HG02763 (cell line): ENCODE data around the gene WTAP.
"Not testable (repeated sequence)": the region's sequence is repeated elsewhere in the genome, so short reads cannot be mapped to it uniquely, and the experiment has no call there.

Source experiments
- ATAC-seq: cut with Tn5 transposase; IDR thresholded peaks from one replicate; pipeline ENCODE4 v1.9.1; 2021; ENCODE audit warnings: mild to moderate bottlenecking, moderate library complexity; ENCODE audit not compliant: unreplicated experiment

WTAP gene

DNA sequence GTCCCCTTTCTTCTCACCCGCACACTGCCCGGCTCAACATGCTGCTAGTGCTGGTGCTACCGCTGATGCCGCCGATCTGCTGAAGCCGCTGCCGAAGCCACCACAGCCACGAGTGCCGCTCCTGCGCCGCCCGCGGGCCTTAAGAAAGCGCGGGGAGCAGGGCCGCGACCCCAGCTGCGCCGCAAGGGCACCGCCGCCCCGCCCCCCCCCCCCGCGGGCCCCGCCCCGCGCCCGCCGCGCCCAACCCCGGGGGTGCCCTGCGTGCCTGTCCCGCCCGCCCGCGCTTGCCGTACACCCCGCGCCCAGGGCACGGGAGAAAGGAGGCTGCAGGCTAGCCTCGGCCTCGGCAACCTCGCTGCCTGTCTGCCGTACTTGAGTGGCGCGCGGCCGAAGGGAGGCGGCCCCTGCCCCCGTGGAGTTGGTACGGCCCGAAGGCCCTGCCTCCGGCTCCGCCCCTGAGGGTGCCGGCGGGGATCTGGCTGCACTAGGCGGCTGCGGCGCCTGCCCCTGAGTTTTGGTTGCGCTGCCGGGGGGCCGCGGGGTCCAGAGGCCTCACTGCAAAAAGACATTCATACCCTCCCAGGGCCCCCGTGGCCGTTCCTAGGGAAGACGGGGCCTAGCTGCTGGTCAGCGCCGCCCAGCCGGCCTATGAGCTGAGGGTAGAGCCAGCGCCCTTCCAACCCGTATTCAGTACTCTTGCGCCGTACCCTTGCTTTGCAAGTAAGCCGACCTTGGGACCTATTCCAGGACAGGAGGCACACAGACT lies 34.0 kb upstream of the WTAP start, which contains the start of gene SOD2:
TSS of gene SOD2 (minus strand) at position 114 of the 766 bp plus-strand sequence. CDS start at position 40, 74 bp downstream.
- peak; percentile 79 for ATAC-seq

DNA sequence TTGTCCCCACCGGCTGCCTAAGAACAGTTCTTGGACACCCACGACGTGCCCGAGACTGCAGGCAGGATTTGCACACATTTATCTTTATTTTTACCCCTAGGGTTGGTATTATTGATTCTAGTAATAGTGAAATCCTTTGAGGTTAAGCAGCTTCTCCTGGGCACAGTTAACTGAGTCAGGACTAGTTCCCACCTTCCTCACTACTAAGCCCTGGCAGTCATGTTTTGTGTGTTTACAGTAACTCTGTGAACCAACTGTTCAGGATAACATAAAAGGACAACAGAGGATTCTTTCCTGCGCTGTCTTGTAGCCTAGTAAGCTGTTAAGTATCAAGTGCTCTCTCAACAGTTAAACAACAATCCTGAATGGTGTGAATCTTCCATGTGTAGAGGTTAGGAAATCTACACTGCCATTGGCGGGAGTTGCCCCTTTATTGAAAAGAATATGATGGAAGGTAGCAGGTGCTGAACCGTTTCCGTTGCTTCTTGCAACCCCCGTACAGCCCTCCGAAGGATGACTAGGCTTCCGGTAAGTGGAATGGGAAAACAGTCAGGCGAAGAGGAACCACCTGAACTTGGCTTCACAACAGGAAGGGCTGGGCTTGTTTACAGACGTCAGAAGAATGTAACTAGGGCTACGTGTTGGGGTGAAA lies 33.3 kb upstream of the WTAP start:
- no peak for ATAC-seq

DNA sequence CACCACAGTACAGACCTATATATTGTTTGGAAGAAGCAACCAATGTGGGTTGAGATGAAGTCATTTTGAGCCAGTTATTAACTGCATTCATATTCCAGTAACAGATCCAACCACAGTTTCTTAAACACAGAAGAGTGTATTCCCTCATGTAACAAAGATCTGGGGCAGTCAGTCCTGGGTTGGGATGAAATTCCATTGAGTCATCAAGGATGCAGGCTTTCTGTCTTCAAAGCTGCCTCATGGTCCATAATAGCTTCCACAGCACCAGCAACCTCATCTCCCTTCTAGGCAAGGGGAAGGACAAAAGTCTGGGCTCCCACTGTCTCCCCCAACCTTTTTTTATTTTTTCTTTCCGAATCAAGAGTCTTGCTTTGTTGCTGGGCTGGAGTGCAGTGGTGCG lies 31.3 kb upstream of the WTAP start:
- ATAC-seq, result no peak

DNA sequence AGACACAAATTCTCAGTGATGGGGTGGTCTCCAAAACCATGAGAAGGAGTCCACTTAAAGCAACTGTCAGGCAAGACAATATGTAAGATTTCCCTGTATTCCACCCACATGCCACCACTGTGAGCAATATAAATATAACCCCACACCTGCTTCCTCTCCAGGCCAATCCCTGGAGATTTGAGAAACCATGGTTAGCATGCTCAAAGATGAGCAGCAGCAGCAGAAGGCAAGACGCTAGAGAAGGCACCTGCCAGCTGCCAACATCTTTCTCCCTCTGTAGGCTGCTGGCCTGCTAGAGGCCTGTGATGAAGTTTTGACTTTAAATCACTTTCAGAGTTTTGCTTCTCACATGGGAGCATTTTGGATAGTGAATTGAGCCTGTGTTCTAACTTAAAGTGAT lies 26.3 kb upstream of the WTAP start:
- ATAC-seq, result no peak

DNA sequence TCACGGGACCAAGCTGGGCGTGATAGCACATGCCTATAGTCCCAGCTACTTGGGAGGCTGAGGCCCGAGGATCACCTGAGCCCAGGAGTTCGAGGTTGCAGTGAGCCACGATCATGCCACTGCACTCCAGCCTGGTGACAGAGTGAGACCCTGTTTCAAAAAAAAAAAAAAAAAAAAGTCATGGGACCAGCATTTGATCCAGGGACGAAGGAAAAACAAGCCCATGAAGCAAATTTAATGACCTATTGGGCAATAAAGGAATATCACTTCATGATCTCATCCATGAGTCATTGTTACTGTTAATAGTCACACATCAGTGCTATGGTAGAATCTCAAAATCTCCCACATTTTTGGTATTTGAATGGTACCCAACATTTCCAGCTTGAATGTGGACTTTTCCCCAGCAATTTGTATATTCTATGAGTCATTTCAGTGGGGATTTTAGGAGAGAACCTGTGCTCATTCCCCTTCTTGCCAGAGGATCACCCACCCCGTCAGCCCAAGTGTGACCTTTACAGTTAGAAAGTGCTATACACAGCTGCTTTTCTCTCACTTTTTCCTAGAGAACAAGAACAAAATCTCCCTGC lies 25.8 kb upstream of the WTAP start:
- ATAC-seq, result no peak

DNA sequence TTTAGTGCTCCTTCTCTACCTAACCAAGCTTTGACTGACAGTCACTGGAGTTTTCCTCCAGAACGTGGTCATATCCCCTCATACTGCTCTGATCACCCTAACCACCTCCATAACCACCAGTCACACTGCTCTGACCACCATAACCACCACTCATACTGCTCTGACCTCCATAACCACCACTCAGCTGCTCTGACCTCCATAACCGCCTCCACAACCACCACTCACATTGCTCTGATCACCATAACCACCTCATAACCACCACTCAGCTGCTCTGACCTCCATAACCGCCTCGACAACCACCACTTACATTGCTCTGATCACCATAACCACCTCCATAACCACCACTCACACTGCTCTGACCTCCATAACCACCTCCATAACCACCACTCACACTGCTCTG lies 16.7 kb upstream of the WTAP start:
- not testable (repeated sequence) for ATAC-seq

DNA sequence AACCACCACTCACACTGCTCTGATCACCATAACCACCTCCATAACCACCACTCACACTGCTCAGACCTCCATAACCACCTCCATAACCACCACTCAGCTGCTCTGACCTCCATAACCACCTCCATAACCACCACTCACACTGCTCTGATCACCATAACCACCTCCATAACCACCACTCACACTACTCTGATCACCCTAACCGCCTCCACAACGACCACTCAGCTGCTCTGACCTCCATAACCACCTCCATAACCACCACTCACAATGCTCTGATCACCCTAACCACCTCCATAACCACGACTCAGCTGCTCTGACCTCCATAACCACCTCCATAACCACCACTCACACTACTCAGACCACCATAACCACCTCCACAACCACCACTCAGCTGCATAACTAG lies 14.9 kb upstream of the WTAP start:
- ATAC-seq, result not testable (repeated sequence)

DNA sequence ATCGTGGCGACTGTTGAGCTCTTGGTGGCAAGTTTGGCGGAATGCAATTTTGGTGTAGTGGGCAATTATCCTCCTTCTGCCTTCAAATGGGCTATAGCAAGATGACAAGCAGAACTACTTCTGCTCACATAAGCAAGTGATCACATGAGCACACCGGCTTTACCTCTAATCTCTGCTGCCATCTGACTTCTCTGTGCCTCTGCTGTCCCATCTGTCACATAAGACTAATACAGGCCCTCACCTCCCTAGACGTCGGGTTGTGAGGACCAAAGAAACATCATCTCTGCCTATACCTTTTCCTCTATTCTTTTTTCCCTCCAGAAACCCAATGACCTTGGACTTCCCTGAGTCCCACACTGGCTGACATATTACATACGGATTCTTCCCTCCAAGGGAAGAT lies 13.3 kb upstream of the WTAP start:
- ATAC-seq, result no peak

DNA sequence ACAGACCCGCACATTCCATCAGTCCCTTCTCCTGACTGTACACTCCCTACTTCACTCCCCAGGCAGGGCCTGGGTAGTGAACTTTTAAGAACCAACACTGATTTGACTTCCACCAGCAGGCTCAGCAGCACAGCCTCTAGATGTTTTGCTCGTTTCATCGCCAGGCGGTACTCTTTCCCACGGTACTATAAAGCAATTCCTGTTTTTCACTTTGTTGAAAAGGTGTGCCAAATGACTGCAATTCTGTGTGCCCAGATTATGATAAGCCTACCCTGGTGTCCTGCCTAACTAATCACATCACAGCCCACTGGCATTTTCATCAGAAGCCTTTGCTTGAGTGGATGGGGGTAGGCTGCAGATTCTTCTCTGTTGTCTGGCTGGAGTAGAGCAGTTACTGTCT lies 12.9 kb upstream of the WTAP start:
- ATAC-seq, result no peak

DNA sequence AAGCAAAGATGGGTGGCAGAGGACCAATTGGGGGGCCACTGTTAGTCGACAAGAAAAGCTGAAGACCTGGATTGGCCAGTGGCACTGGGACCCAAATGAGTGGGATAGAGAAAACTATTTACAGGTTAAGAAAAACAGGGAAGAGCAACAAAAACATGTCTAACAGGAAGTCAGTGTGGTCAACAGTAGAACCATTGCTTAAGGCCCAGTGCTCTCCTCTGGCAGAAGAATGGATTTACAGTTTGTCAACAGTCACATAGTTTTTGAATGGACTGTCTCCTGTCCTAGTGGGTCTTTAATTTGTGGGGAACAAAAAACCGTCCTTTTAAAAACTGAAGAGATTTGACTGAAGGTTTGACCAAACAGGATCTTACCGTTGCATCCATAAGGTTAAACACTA lies 12.1 kb upstream of the WTAP start:
- ATAC-seq, result no peak

DNA sequence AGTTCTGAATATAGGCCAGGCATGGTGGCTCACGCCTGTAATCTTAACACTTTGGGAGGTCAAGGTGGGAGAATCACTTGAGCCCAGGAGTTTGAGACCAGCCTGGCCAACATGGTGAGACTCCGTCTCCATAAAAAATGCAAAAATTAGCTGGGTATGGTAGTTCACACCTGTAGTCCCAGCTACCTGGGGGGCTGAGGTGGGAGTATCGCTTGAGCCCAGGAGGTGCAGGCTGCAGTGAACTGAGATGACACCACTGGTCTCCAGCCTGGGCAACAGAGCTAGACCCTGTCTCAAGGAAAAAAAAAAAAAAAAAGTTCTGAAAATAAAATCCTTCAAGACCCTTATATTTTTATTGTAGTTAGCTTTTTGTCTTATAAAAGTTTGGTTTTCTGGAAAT lies 11.7 kb upstream of the WTAP start:
- no peak for ATAC-seq

DNA sequence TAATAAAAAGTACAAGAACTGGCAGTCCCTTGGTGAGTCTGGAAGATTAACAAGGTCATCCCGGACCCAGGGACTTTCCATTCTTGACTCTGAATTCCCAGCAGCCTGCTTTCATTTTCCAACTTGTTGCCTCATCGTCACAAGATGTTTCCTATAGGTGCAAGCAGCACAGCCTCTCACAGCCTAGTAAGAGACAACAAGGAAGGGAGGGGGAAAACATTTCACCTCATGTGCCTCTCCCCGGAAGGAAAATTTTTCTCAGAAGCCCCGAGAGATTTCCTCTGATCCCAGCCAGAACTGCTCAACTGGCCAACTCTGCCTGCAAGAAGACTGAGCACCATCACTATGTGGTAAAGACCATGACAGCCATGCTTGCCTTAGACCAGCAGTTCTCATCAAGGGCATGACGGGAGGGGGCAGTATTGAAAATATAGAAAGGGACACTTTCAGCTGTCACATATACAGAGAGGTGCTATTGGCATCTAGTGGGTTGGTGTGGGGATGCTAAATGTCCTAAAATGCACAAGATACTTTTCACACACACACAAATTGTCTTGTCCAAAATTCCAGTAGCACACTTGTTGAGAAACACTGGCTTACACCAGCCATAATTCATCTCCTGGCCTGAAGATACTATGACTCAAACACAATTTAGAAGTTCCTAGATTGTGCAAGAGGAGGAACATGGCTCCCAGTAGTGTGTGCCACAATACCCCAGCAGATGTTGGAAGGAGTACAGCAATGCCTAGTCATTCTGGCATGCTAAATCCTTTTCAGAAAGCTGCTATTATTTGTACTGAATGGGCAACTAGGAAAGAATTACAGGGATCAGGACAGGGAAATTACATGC lies 10.8 kb upstream of the WTAP start:
- ATAC-seq, result no peak

DNA sequence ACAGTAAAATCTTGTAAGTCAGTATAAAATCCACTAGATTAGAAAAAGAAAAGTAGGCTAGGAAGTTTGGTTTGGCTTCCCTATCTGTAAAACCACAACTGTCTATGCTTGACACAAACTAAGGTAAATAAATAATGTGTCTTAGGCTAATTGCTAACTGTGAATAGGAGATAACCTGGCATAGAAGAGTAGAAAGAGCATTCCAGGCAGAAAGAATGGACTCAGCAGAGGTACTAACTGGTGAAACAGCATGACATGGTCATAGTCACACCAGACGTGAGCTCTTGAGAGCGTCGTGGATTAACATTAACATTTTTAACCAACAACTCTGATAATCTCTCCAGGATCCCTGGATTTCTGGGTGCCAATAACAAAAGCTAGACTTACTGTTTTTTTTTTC lies 8.7 kb upstream of the WTAP start:
- ATAC-seq, result no peak

DNA sequence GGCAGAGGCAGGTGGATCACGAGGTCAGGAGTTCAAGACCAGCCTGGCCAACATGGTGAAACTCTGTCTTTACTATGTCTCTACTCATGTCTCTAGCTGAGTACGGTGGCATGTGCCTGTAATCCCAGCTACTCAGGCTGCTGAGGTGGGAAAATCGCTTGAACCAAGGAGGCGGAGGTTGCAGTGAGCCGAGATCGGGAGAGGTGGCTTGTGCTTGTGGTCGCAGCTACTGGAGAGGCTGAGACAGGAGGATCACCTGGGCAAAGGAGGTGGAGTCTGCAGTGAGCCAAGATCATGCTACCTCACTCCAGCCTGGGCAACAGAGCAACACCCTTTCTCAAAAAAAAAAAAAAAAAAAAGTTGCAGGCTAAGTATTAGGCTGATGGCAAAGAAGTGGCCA lies 8.0 kb upstream of the WTAP start:
- ATAC-seq, result no peak

DNA sequence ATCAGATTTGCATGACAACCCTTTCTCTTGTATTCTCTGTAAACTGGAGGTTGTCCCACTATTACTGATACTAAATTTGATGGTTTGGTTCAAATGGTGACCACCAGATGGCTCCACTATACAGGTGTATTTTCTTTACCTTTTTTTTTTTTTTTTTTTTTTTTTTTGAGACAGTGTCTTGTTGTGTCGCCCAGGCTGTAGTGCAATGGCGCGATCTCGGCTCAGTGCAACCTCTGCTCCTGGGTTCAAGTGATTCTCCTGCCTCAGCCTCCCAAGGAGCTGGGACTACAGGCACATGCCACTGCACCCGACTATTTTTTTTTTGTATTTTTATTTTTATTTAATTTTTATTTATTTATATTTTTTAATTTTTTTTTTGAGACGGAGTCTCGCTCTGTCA lies 6.6 kb upstream of the WTAP start:
- no peak for ATAC-seq

DNA sequence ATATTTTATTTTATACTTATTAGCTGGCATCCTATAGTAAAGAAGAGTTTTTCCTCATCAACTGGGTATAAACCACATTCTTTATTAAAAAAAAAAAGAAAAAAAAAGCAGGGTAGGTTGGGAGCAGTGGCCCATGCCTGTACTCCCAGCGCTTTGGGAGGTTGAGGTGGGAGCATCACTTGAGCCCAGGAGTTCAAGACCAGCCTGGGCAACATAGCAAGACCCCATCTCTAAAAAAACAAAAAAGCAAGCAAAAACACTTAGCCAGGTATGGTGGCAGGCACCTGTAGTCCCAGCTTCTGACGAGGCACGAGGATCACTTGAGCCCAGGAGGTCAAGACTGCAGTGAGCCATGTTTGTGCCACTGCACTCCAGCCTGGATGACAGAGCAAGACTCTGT lies 5.3 kb upstream of the WTAP start:
- not testable (repeated sequence) for ATAC-seq

DNA sequence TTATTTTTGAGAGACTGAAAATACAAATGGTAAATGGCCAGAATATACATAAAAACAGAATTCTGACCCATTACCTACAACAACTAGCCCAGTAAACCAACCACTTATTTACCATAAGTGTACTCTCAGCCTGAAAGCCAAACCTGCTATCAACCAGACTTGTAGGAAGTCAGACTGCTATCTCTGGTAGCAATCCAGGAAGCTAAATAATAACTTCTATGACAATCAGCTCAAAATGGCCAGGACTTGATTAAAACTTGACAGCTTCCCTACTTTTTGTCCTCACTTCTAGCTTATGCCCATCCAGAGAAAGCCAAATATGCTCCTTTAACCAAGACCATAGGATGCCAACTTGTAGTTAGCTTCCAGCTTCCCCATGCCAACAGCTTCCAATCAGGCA lies 4.7 kb upstream of the WTAP start:
- no peak for ATAC-seq

DNA sequence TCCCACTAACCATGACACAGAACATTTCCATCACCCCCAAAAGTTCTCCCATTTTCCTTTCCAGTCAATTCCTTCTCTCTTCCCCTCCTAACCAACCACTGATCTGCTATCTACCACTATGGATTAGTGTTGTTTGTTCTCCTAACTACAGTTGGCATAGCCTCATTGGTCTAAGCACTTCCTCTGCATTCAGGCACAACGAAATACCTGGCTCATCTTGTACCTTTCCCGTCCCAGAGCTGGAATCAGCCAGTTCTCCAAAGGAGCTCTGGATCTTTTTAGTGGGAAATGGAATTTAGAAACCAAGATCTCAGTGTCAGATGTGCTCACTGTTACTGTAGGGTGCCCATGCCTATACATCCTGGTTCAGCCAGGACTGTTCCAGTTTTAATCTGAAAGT lies 4.0 kb upstream of the WTAP start:
- no peak for ATAC-seq

DNA sequence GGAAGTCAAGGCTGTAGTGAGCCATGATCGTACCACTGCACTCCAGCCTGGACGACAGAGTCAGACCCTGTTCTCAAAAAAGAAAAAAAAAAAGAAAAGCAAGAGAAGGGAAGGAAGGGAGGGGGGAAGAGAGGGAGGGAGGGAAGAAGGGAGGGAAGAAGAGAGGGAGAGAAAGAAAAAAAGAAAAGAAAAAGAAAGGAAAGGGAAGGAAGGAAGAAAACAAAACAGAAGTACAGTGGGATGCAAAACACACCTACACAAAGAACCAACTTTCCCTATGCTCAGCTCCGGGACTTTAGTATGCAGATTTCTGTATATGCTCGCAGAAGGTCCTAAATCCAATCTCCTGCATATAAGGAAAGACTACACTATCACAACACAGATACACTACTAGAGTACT lies 2.5 kb upstream of the WTAP start:
- ATAC-seq, result no peak

DNA sequence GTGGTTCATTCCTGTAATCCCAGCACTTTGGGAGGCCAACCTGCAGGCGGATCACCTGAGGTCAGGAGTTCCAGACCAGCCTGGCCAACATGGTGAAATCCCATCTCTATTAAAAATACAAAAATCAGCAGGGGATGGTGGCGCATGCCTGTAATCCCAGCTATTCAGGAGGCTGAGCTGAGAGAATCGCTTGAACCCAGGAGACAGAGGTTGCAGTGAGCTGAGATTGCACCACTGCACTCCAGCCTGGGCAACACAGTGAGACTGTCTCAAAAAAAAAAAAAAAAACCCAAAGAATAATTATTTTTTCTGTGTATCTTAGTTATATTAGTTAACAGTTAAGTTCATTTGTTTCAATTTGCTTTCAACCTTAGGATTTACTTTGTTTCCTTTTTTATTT lies 2.1 kb upstream of the WTAP start:
- not testable (repeated sequence) for ATAC-seq

DNA sequence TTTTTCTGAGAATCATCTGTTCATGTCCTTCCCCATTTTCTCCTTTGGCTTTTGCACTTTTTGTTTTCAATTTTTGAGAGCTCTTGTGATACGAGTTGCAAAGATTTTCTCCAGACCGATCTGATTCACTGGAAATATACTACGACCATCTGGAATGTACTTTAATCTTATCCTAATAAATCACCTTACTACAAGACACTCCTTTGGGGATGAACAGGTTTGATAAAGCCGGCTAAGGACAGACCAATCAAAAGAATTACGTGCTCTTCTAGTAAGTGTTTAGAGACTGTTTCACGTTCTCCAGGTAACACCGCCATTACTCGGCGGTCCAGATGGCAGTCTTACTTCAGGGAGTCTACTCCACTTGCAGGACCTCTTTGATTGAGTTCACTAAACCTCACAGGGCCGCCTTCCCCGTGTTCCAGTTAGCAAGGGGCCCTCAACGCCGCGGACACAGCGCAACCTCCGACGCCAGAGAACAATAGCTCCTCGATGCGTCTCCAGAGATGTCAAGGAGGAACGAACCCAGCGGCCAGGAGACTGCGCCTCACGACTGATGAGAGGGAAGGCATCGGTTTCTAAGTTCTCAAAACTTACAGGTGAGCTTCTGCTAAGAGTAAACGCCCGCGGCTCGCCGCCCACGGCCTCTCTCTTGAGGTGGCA lies 920 bp upstream of the WTAP start:
- ATAC-seq, result peak; percentile 15
